ENCODE data around the gene APBA2. TPM values are rescaled to one million over a fixed set of nuclear protein-coding genes. Genes with fewer than 3 reads are reported as not detected.

APBA2 gene
- total RNA-seq, 1 donor from 2014 or later = 41.0 TPM

GRCh38 chr15:28992336-28992864, 106.6 kb downstream of the APBA2 start:
- no peak overlapping the region for H3K4me3 Mint-ChIP-seq (ENCODE audit: low read depth)
- no peaks in the 10 kb centered on the region for H3K27me3 Mint-ChIP-seq
- no peaks in the 10 kb centered on the region for H3K9me3 Mint-ChIP-seq (ENCODE audit: low read depth)
- peaks cover 18% of the 10 kb centered on the region for H3K4me1 Mint-ChIP-seq (ENCODE audit: low read depth)
- no peaks in the 10 kb centered on the region for H3K36me3 Mint-ChIP-seq (ENCODE audit: insufficient read depth)
- TF ChIP-seq CTCF (IDR thresholded peaks at IDR 0.05; ENCODE audit: unreplicated experiment) = no peak
- DNase-seq (ENCODE audit: low spot score, unreplicated experiment) = no peak
- no peak overlapping the region for H3K27ac Mint-ChIP-seq

DNA sequence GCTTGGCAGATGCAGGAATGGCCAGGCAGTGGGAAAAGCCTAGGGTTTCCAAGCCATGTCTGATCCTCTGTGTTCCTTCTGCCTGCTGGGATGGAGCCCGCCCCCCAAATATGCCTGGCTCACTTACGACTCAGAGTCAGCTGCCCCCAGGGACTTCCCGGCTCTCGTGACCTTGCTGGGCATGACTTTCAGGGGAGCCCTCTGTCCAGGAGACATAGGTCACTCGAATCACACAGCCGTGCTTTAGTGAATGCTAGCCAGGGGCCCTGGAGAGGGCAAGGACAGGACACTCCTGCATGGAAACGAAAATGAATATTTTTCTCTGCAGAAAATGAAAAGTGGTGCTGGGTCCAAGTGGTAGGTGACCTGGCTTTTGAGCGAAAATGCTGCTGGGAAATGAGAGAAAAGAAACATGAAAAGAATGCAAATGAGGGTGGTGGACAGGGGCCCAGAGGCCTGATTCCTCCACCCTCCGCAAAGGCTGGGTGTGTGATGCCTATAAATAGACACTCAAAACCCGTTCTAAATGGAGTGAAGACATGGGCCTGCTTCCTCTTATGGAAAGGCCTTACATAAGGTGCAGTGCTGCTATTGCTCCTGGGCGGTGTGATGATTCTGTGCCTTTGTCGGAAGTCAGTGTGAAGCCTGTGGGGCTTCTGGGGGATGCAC, 107.4 kb downstream of the APBA2 start:
- Mint-ChIP-seq H3K4me1 (ENCODE audit: low read depth) (peaks cover 18% of the 10 kb centered on the region), H3K27ac (no peak overlapping the region), H3K4me3 (ENCODE audit: low read depth) (no peak overlapping the region), H3K9me3 (ENCODE audit: low read depth) (peaks cover under 1% of the 10 kb centered on the region), H3K36me3 (ENCODE audit: insufficient read depth) (no peaks in the 10 kb centered on the region), H3K27me3 (no peaks in the 10 kb centered on the region)
- TF ChIP-seq CTCF (IDR thresholded peaks at IDR 0.05; ENCODE audit: unreplicated experiment) = no peak
- DNase-seq (ENCODE audit: low spot score, unreplicated experiment) = no peak

DNA sequence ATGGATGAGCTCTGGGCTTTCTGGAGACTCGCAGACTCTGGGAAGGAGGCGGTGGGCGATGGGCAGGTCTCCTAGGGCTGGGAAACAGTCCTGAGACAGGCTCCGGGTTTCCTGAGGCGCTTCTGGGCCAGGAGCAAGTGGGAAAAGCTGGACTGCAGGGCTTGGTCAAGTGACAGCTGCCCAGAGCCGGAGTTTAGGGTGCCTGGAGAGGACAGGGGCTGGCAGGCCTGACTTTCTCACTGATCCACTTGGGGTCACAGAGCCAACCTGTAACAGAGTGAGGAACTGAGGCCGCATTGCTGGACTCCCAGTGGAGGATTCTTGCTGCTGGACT, 107.9 kb downstream of the APBA2 start:
- peaks cover 18% of the 10 kb centered on the region for H3K4me1 Mint-ChIP-seq (ENCODE audit: low read depth)

DNA sequence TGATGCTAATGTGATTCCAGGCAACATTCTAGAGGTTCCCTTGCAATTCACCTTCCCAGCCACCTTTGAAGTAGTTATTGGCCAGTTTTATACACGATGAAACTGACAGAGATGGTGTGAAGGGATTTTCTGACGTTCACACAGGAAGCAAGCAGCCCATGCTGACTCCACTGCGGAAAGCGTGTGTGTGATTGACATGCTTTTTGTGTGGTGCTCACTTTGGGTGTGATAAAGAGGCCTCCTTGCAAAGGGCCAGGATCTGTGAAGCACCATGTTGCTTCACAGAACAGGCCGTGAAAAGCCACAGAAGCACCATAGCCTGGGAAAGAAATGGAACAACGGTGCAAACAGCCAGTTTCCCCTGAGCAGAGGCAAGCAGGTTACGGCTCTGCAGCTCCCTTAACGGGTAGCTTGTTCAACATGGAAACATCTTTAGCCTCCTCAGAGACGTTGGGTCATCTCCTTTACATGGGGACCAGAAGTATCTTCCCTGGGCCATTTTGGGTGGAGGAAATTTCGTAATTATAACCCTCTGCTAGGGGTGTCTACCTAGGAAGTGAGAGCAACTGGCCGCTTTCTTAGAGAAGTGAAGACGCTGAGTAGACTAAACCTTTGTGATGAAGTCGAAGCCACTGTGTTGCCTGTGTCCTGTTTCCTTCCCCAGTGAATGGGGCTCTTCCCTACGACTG, 108.5 kb downstream of the APBA2 start:
- Mint-ChIP-seq H3K9me3 (ENCODE audit: low read depth) (peaks cover 4% of the 10 kb centered on the region), H3K4me3 (ENCODE audit: low read depth) (no peak overlapping the region), H3K4me1 (ENCODE audit: low read depth) (peaks cover 18% of the 10 kb centered on the region), H3K36me3 (ENCODE audit: insufficient read depth) (peaks cover 4% of the 10 kb centered on the region), H3K27me3 (no peaks in the 10 kb centered on the region), H3K27ac (no peak overlapping the region)
- no peak for DNase-seq (ENCODE audit: low spot score, unreplicated experiment)
- no peak for TF ChIP-seq CTCF (IDR thresholded peaks at IDR 0.05; ENCODE audit: unreplicated experiment)

More for the DNA sequence above, 107.9 kb downstream of the APBA2 start:
- no peak overlapping the region for H3K27ac Mint-ChIP-seq
- peaks cover 4% of the 10 kb centered on the region for H3K9me3 Mint-ChIP-seq (ENCODE audit: low read depth)
- H3K36me3 Mint-ChIP-seq (ENCODE audit: insufficient read depth) = peaks cover 4% of the 10 kb centered on the region
- no peak for TF ChIP-seq CTCF (IDR thresholded peaks at IDR 0.05; ENCODE audit: unreplicated experiment)
- DNase-seq (ENCODE audit: low spot score, unreplicated experiment) = no peak
- no peak overlapping the region for H3K4me3 Mint-ChIP-seq (ENCODE audit: low read depth)
- no peaks in the 10 kb centered on the region for H3K27me3 Mint-ChIP-seq

DNA sequence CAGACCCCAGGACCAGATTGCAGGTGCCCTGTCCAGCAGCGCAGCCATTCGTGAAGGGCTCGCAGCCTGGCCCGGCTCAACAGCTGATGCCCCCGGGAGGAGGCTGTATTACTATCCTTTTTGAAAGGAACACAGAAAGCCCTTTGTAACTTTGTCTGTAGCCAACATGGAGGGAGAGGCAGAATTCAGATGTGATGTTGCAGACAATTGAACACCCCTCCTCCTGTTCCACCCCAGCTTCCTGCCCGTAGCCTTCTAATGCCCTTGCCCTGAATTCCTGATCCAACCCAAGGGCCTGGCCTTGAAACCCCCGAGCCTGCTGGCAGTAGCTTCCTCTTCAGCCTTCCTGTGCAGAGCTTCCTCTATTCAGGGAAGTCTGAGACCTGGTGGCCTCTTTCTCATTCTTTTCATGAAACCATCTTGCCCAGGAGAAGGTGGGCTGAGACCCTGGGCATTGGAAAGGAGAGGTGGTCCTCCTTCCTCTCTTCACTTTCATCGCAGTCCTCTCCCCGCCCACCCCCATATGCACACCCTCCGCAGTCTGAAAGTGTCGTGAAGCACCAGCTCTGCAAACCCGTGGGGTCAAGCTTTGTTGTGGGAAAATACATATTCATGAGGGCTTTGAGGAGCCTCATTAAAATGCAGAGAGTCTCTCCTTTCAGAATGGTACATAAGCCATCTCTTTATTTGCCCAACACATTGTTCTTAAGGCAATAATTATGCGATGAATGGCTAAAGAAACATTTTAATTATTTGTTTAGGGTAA, 109.2 kb downstream of the APBA2 start:
- Mint-ChIP-seq H3K27ac (no peak overlapping the region), H3K27me3 (no peaks in the 10 kb centered on the region), H3K4me3 (ENCODE audit: low read depth) (no peak overlapping the region), H3K36me3 (ENCODE audit: insufficient read depth) (peaks cover 4% of the 10 kb centered on the region), H3K4me1 (ENCODE audit: low read depth) (peaks cover 13% of the 10 kb centered on the region), H3K9me3 (ENCODE audit: low read depth) (peaks cover 4% of the 10 kb centered on the region)
- no peak for TF ChIP-seq CTCF (IDR thresholded peaks at IDR 0.05; ENCODE audit: unreplicated experiment)
- no peak for DNase-seq (ENCODE audit: low spot score, unreplicated experiment)

Data from progenitor cell of endocrine pancreas (in vitro differentiated cells).